Stimulated activated CD8-positive, alpha-beta memory T cell treated with anti-CD3 and anti-CD28 coated beads, Interleukin-4, amount 100 ng/mL, for 1 hour (primary cell): ENCODE measurements around the gene CMSS1.

Source experiments
- DNase-seq, 2 donors: peaks; one replicate each; pipeline ENCODE4 v3.0.0-alpha.2; 2020; ENCODE audit warnings: low read depth in 2 of 2, low spot score in 1 of 2

CMSS1 gene

GRCh38 chr3:99874237-99875002 lies 56.8 kb downstream of the CMSS1 start:
- no peak for DNase-seq

- DNase-seq, result no peak
Measured at GRCh38 chr3:99875581-99875928, 57.9 kb downstream of the CMSS1 start.

- DNase-seq, result peak; percentile 2 to 40
Measured at GRCh38 chr3:99875929-99876841, 58.5 kb downstream of the CMSS1 start.

- DNase-seq, result no peak
Measured at GRCh38 chr3:99877031-99877579, 59.4 kb downstream of the CMSS1 start.

- DNase-seq, result no peak
Measured at GRCh38 chr3:99878005-99878404, 60.3 kb downstream of the CMSS1 start.

GRCh38 chr3:99879275-99879674 lies 61.6 kb downstream of the CMSS1 start:
- no peak for DNase-seq

- no peak for DNase-seq
Measured at GRCh38 chr3:99881121-99881524, 63.5 kb downstream of the CMSS1 start.

- DNase-seq, result no peak
Measured at GRCh38 chr3:99882436-99883137, 64.9 kb downstream of the CMSS1 start.

GRCh38 chr3:99883138-99883461 lies 65.4 kb downstream of the CMSS1 start:
- DNase-seq, result no peak

GRCh38 chr3:99883693-99884092 lies 66.0 kb downstream of the CMSS1 start:
- no peak for DNase-seq

- no peak for DNase-seq
Measured at GRCh38 chr3:99884484-99884883, 66.8 kb downstream of the CMSS1 start.

GRCh38 chr3:99885085-99885484 lies 67.4 kb downstream of the CMSS1 start:
- no peak for DNase-seq

- no peak for DNase-seq
Measured at GRCh38 chr3:99885851-99886250, 68.2 kb downstream of the CMSS1 start.

- DNase-seq, result no peak
Measured at GRCh38 chr3:99891610-99892285, 74.1 kb downstream of the CMSS1 start.

- DNase-seq, result no peak
Measured at GRCh38 chr3:99892332-99892731, 74.7 kb downstream of the CMSS1 start.

GRCh38 chr3:99895131-99895696 lies 77.6 kb downstream of the CMSS1 start:
- no peak for DNase-seq

- DNase-seq, result no peak
Measured at GRCh38 chr3:99895703-99896441, 78.2 kb downstream of the CMSS1 start.

- DNase-seq, result no peak
Measured at GRCh38 chr3:99896482-99896881, 78.8 kb downstream of the CMSS1 start.

GRCh38 chr3:99899603-99900002 lies 81.9 kb downstream of the CMSS1 start:
- no peak for DNase-seq

- no peak for DNase-seq
Measured at GRCh38 chr3:99900248-99900647, 82.6 kb downstream of the CMSS1 start.
